ENCODE results near the gene ZCCHC14.

Gene ZCCHC14

GRCh38 chr16:87410968-87411367, 81.9 kb downstream of the ZCCHC14 start:
- Histone ChIP-seq H3K9ac (ENCODE audit: low read length) (no peak overlapping the region), H2BK12ac (ENCODE audit: low read length in 2 of 2) (no peak overlapping the region), H3K27me3 (ENCODE audit: control insufficient read depth in 1 of 2, insufficient read depth in 1 of 2, low read length in 2 of 2) (no peaks in the 10 kb centered on the region), H3K4me2 (ENCODE audit: low read length, poor library complexity, severe bottlenecking) (no peak overlapping the region), H3K14ac (ENCODE audit: low read length in 2 of 2) (no peak overlapping the region), H4K8ac (ENCODE audit: low read length) (no peak overlapping the region), H3K9me3 (ENCODE audit: control insufficient read depth, low read length) (no peaks in the 10 kb centered on the region), H3K4ac (ENCODE audit: low read depth in 1 of 2, low read length in 2 of 2) (no peak overlapping the region), H3K27ac (ENCODE audit: low read length, poor library complexity, severe bottlenecking) (no peak overlapping the region), H2AK5ac (ENCODE audit: low read length, severe bottlenecking) (no peak overlapping the region), H4K91ac (ENCODE audit: low read length) (no peak overlapping the region), H3K79me1 (replicated peaks; ENCODE audit: low read length, poor library complexity, severe bottlenecking) (peaks cover 45% of the 10 kb centered on the region), H2BK120ac (ENCODE audit: low read depth, low read length) (no peak overlapping the region), H3K18ac (ENCODE audit: low read depth in 1 of 2, low read length in 2 of 2) (no peak overlapping the region), H3K36me3 (ENCODE audit: control insufficient read depth in 1 of 2, insufficient read depth in 2 of 2, low read depth in 1 of 2, low read length in 2 of 2) (peaks cover 66 to 95% of the 10 kb centered on the region in 2 experiments), H2BK5ac (ENCODE audit: low read depth, low read length, poor library complexity, severe bottlenecking) (no peak overlapping the region), H2AFZ (ENCODE audit: low read depth, low read length) (no peak overlapping the region), H3K4me3 (ENCODE audit: insufficient read depth in 1 of 2, low read depth in 1 of 2, low read length in 2 of 2) (no peak overlapping the region), H2BK15ac (ENCODE audit: low read depth, poor library complexity, severe bottlenecking) (no peak overlapping the region), H3K23ac (ENCODE audit: low read length in 2 of 2) (no peak overlapping the region), H3K4me1 (ENCODE audit: control insufficient read depth, insufficient read depth, low read depth, low read length) (peaks cover 2% of the 10 kb centered on the region)
- WGBS = 91% methylated on average over 14 of the region's 14 CpGs
- no peak for DNase-seq

- no peak overlapping the region for H2AFZ ChIP-seq (ENCODE audit: low read depth, low read length)
- DNase-seq = no peak
- H3K4ac ChIP-seq (ENCODE audit: low read depth in 1 of 2, low read length in 2 of 2) = no peak overlapping the region
- no peaks in the 10 kb centered on the region for H3K9me3 ChIP-seq (ENCODE audit: control insufficient read depth, low read length)
- no peak overlapping the region for H3K4me3 ChIP-seq (ENCODE audit: insufficient read depth in 1 of 2, low read depth in 1 of 2, low read length in 2 of 2)
- peaks cover 45% of the 10 kb centered on the region for H3K79me1 ChIP-seq (replicated peaks; ENCODE audit: low read length, poor library complexity, severe bottlenecking)
- H2BK12ac ChIP-seq (ENCODE audit: low read length in 2 of 2) = no peak overlapping the region
- 96% methylated on average over 11 of the region's 11 CpGs for WGBS
- no peak overlapping the region for H3K27ac ChIP-seq (ENCODE audit: low read length, poor library complexity, severe bottlenecking)
- H3K18ac ChIP-seq (ENCODE audit: low read depth in 1 of 2, low read length in 2 of 2) = no peak overlapping the region
- H3K4me2 ChIP-seq (ENCODE audit: low read length, poor library complexity, severe bottlenecking) = no peak overlapping the region
- H3K4me1 ChIP-seq (ENCODE audit: control insufficient read depth, insufficient read depth, low read depth, low read length) = peaks cover 2% of the 10 kb centered on the region
- H3K9ac ChIP-seq (ENCODE audit: low read length) = no peak overlapping the region
- H2BK120ac ChIP-seq (ENCODE audit: low read depth, low read length) = no peak overlapping the region
- no peak overlapping the region for H4K91ac ChIP-seq (ENCODE audit: low read length)
- no peak overlapping the region for H4K8ac ChIP-seq (ENCODE audit: low read length)
- no peak overlapping the region for H2AK5ac ChIP-seq (ENCODE audit: low read length, severe bottlenecking)
- no peaks in the 10 kb centered on the region for H3K27me3 ChIP-seq (ENCODE audit: control insufficient read depth in 1 of 2, insufficient read depth in 1 of 2, low read length in 2 of 2)
- no peak overlapping the region for H3K23ac ChIP-seq (ENCODE audit: low read length in 2 of 2)
- H2BK15ac ChIP-seq (ENCODE audit: low read depth, poor library complexity, severe bottlenecking) = no peak overlapping the region
- H3K14ac ChIP-seq (ENCODE audit: low read length in 2 of 2) = no peak overlapping the region
- peaks cover 67 to 97% of the 10 kb centered on the region in 2 experiments for H3K36me3 ChIP-seq (ENCODE audit: control insufficient read depth in 1 of 2, insufficient read depth in 2 of 2, low read depth in 1 of 2, low read length in 2 of 2)
- no peak overlapping the region for H2BK5ac ChIP-seq (ENCODE audit: low read depth, low read length, poor library complexity, severe bottlenecking)
Measured at GRCh38 chr16:87410530-87410929, 82.3 kb downstream of the ZCCHC14 start.

GRCh38 chr16:87409781-87410180, 83.0 kb downstream of the ZCCHC14 start:
- Histone ChIP-seq H2BK120ac (ENCODE audit: low read depth, low read length) (no peak overlapping the region), H3K9me3 (ENCODE audit: control insufficient read depth, low read length) (no peaks in the 10 kb centered on the region), H2AFZ (ENCODE audit: low read depth, low read length) (no peak overlapping the region), H3K4me2 (ENCODE audit: low read length, poor library complexity, severe bottlenecking) (no peak overlapping the region), H2BK15ac (ENCODE audit: low read depth, poor library complexity, severe bottlenecking) (no peak overlapping the region), H3K4me1 (ENCODE audit: control insufficient read depth, insufficient read depth, low read depth, low read length) (peaks cover 2% of the 10 kb centered on the region), H4K8ac (ENCODE audit: low read length) (no peak overlapping the region), H3K4ac (ENCODE audit: low read depth in 1 of 2, low read length in 2 of 2) (no peak overlapping the region), H2BK12ac (ENCODE audit: low read length in 2 of 2) (no peak overlapping the region), H3K9ac (ENCODE audit: low read length) (no peak overlapping the region), H4K91ac (ENCODE audit: low read length) (no peak overlapping the region), H3K18ac (ENCODE audit: low read depth in 1 of 2, low read length in 2 of 2) (no peak overlapping the region), H3K23ac (ENCODE audit: low read length in 2 of 2) (no peak overlapping the region), H3K4me3 (ENCODE audit: insufficient read depth in 1 of 2, low read depth in 1 of 2, low read length in 2 of 2) (no peak overlapping the region), H3K79me1 (replicated peaks; ENCODE audit: low read length, poor library complexity, severe bottlenecking) (peaks cover 49% of the 10 kb centered on the region), H3K14ac (ENCODE audit: low read length in 2 of 2) (no peak overlapping the region), H3K27me3 (ENCODE audit: control insufficient read depth in 1 of 2, insufficient read depth in 1 of 2, low read length in 2 of 2) (no peaks in the 10 kb centered on the region), H3K36me3 (ENCODE audit: control insufficient read depth in 1 of 2, insufficient read depth in 2 of 2, low read depth in 1 of 2, low read length in 2 of 2) (peaks cover 71 to 97% of the 10 kb centered on the region in 2 experiments), H2BK5ac (ENCODE audit: low read depth, low read length, poor library complexity, severe bottlenecking) (no peak overlapping the region), H3K27ac (ENCODE audit: low read length, poor library complexity, severe bottlenecking) (no peak overlapping the region), H2AK5ac (ENCODE audit: low read length, severe bottlenecking) (no peak overlapping the region)
- DNase-seq = no peak
- WGBS = 98% methylated on average over 13 of the region's 13 CpGs

- DNase-seq = no peak
- H3K9ac ChIP-seq (ENCODE audit: low read length) = no peak overlapping the region
- no peaks in the 10 kb centered on the region for H3K27me3 ChIP-seq (ENCODE audit: control insufficient read depth in 1 of 2, insufficient read depth in 1 of 2, low read length in 2 of 2)
- no peak overlapping the region for H2AK5ac ChIP-seq (ENCODE audit: low read length, severe bottlenecking)
- no peak overlapping the region for H3K4ac ChIP-seq (ENCODE audit: low read depth in 1 of 2, low read length in 2 of 2)
- no peaks in the 10 kb centered on the region for H3K9me3 ChIP-seq (ENCODE audit: control insufficient read depth, low read length)
- no peak overlapping the region for H4K91ac ChIP-seq (ENCODE audit: low read length)
- peaks cover 50% of the 10 kb centered on the region for H3K79me1 ChIP-seq (replicated peaks; ENCODE audit: low read length, poor library complexity, severe bottlenecking)
- H3K14ac ChIP-seq (ENCODE audit: low read length in 2 of 2) = no peak overlapping the region
- peaks cover 67 to 97% of the 10 kb centered on the region in 2 experiments for H3K36me3 ChIP-seq (ENCODE audit: control insufficient read depth in 1 of 2, insufficient read depth in 2 of 2, low read depth in 1 of 2, low read length in 2 of 2)
- H2BK5ac ChIP-seq (ENCODE audit: low read depth, low read length, poor library complexity, severe bottlenecking) = no peak overlapping the region
- no peak overlapping the region for H3K4me3 ChIP-seq (ENCODE audit: insufficient read depth in 1 of 2, low read depth in 1 of 2, low read length in 2 of 2)
- WGBS = 96% methylated on average over 12 of the region's 13 CpGs
- no peak overlapping the region for H2BK12ac ChIP-seq (ENCODE audit: low read length in 2 of 2)
- H2AFZ ChIP-seq (ENCODE audit: low read depth, low read length) = no peak overlapping the region
- H3K18ac ChIP-seq (ENCODE audit: low read depth in 1 of 2, low read length in 2 of 2) = no peak overlapping the region
- H2BK120ac ChIP-seq (ENCODE audit: low read depth, low read length) = no peak overlapping the region
- H2BK15ac ChIP-seq (ENCODE audit: low read depth, poor library complexity, severe bottlenecking) = no peak overlapping the region
- no peak overlapping the region for H3K4me2 ChIP-seq (ENCODE audit: low read length, poor library complexity, severe bottlenecking)
- peak overlapping the region in 1 of 2 experiments; percentile 11 for H3K23ac ChIP-seq (ENCODE audit: low read length in 2 of 2)
- H3K27ac ChIP-seq (ENCODE audit: low read length, poor library complexity, severe bottlenecking) = no peak overlapping the region
- H3K4me1 ChIP-seq (ENCODE audit: control insufficient read depth, insufficient read depth, low read depth, low read length) = no peaks in the 10 kb centered on the region
- H4K8ac ChIP-seq (ENCODE audit: low read length) = no peak overlapping the region
Measured at GRCh38 chr16:87409153-87409552, 83.7 kb downstream of the ZCCHC14 start.

Measured in mesenchymal stem cell (in vitro differentiated cells and primary cell).